Measurements from ENCODE around the gene SMAD2. TPM values are rescaled to one million over a fixed set of nuclear protein-coding genes. Genes with fewer than 3 reads are reported as not detected.
A peak's percentile ranks its signal among the peaks of the same experiment; 100 is the strongest.

SMAD2 gene
- total and polyA plus RNA-seq, 9 of the 15 experiments (the other 6 are each of a cell fraction or from before 2014, with no cell fraction given): 9.2 to 49.6 (median 33.7) TPM

DNA sequence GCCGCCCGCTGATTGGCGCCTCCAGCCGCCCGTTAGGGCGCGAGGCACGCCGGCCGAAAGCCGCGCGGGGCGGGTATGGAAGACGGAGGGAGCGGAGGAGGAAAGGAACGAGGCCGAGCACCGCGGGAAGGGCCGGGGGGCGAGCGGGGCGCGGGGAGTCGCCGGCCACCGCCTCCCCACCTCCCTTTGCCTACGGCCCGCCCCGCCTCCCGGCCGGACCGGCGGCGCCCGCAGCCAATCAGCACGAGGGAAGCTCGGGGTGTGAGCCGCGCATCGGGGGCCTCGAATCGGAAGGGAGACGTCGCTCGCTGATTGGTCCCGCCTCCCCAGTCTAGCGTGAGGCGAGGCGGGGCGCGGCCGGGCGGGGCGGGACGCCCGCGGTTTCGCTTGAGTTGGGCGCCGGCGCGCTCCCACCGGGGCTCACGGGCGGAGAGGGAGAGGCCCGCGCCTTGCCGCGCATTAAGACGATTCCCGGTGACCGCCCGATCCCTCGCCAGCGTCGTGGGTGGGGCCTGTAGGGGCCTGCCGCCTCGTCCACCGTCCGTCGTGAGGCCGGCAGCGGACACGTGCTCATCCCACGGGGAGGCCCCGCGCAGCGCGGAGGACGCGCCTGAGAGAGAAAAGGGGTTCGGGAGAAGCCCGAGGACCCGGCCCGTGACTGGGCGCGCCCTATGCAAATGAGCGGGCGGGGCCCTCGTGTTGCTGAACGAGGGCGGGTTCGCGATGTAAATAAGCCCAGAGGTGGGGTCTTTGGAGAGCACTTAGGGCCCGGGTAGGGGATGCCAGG lies 665 bp upstream of the SMAD2 start (continued):
- TF ChIP-seq SAFB (IDR thresholded peaks at IDR 0.05; ENCODE audit: borderline replicate concordance, low read depth, low read length) (0 out of 2 replicates have a peak, but pooled peaks have one; percentile 38), ESRRA (IDR thresholded peaks at IDR 0.05; ENCODE audit: borderline replicate concordance, low read depth) (peak; percentile 42; the same call in 1 of the 2 replicates), FOXK2 (conservative IDR thresholded peaks at IDR 0.05 in 1 of 2, IDR thresholded peaks at IDR 0.05 in 1 of 2; ENCODE audit: low read depth in 2 of 2) (peak; percentile 92 to 95), C11orf30 (IDR thresholded peaks at IDR 0.05; ENCODE audit: low read depth) (no peak), ZNF778 (CRISPR knock-in tag; IDR thresholded peaks at IDR 0.05) (no peak), PYGO2 (tag; IDR thresholded peaks at IDR 0.05) (no peak), ZNF79 (CRISPR knock-in tag; IDR thresholded peaks at IDR 0.05; ENCODE audit: low read depth) (no peak), CEBPB (tag; IDR thresholded peaks at IDR 0.05) (no peak), POLR2H (tag; IDR thresholded peaks at IDR 0.05; ENCODE audit: low read depth) (peak; percentile 43; the same call in 1 of the 2 replicates), L3MBTL2 (IDR thresholded peaks at IDR 0.05) (peak; percentile 99), ZNF197 (CRISPR knock-in tag; IDR thresholded peaks at IDR 0.05; ENCODE audit: low read depth) (no peak), BCOR (IDR thresholded peaks at IDR 0.05) (no peak), STAG1 (CRISPR knock-in tag; IDR thresholded peaks at IDR 0.05; ENCODE audit: borderline replicate concordance) (no peak), ESRRB (CRISPR knock-in tag; IDR thresholded peaks at IDR 0.05; ENCODE audit: borderline replicate concordance) (no peak), HDAC8 (tag; IDR thresholded peaks at IDR 0.05) (no peak), E2F5 (CRISPR knock-in tag; IDR thresholded peaks at IDR 0.05) (no peak), NR2C1 (IDR thresholded peaks at IDR 0.05) (no peak), NR2C1 (tag; IDR thresholded peaks at IDR 0.05) (no peak)
- TF ChIP-seq, protein P1, sequence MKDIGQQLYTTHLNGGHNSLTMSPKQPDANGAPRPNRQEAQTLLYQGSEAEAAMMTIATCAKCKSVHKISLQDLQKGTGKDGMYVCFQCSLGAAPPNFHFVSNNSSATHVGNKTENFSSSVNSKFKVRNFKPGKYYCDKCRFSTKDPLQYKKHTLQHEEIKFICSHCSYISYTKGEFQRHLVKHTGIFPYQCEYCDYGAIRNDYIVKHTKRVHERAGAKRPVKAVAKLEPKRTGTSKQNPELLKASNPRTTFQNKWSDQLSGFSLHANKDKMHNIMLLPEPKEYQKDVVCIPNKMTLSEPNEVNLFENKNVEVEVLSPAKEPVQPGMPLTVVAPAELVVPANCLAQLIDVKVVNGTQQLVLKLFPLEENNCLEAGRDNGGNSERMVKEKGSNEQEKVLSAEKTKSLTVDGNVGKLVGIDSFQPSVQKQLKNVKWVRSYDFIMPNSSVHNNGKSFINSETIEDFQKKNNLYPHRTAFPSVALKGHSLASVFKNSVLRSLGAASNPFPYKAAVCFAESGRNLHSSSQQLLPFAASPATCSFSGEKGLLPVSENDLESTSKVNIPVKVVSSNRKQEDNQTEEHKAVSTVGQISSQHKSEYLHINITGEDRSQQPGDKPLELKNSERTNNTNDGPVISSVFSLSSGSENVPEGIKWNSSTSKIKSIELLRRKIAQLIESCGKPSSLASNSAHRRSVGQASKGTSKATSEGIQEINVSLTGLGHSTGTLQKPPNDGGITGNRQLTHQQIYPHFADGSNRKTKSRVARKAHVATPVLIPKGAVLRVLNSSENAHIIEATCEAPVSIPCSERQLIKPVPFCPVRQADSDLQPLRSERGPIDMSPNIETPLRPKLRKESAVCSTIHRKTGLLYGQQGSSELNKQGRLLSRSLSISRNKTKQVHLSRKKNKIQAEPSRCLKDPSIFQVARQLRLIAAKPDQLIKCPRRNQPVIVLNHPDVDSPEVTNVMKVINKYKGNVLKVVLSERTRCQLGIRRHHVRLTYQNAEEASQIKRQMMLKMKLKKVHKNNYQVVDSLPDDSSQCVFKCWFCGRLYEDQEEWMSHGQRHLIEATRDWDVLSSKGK (CRISPR knock-in tag; IDR thresholded peaks at IDR 0.05): no peak
- TF ChIP-seq, protein P2, sequence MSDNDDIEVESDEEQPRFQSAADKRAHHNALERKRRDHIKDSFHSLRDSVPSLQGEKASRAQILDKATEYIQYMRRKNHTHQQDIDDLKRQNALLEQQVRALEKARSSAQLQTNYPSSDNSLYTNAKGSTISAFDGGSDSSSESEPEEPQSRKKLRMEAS (CRISPR knock-in tag; IDR thresholded peaks at IDR 0.05): peak; percentile 99
- TF ChIP-seq, protein P3, sequence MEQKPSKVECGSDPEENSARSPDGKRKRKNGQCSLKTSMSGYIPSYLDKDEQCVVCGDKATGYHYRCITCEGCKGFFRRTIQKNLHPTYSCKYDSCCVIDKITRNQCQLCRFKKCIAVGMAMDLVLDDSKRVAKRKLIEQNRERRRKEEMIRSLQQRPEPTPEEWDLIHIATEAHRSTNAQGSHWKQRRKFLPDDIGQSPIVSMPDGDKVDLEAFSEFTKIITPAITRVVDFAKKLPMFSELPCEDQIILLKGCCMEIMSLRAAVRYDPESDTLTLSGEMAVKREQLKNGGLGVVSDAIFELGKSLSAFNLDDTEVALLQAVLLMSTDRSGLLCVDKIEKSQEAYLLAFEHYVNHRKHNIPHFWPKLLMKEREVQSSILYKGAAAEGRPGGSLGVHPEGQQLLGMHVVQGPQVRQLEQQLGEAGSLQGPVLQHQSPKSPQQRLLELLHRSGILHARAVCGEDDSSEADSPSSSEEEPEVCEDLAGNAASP (IDR thresholded peaks at IDR 0.05): no peak
